ENCODE measurements around the gene LYRM4.

The LYRM4 gene

GRCh38 chr6:5084781-5085647 is 175.7 kb downstream of the LYRM4 start, which contains the start of gene PPP1R3G:
TSS of gene PPP1R3G (plus strand) at chr6:5085341. CDS start at chr6:5085486, 145 bp downstream.
- no peaks in the 10 kb centered on the region for H3K27me3 ChIP-seq (ENCODE audit: low read length)
- no peak within 1 kb of the TSS for H3K4me2 ChIP-seq (ENCODE audit: low read depth, low read length, poor library complexity, severe bottlenecking)
- H4K20me1 ChIP-seq (ENCODE audit: low read depth, low read length): no peaks in the 10 kb centered on the region
- no peaks in the 10 kb centered on the region for H3K9me2 ChIP-seq (replicated peaks; ENCODE audit: insufficient read depth, low read length)
- no peaks in the 10 kb centered on the region for H3K79me2 ChIP-seq (ENCODE audit: insufficient read depth, low read length)
- H3K9ac ChIP-seq (ENCODE audit: low read length): no peak within 1 kb of the TSS
- no peak within 1 kb of the TSS for H3K27ac ChIP-seq (ENCODE audit: low read depth, low read length)
- TF ChIP-seq CTCF (IDR thresholded peaks at IDR 0.05; ENCODE audit: insufficient read depth, low read length, poor library complexity, severe bottlenecking): no peak
- TF ChIP-seq EZH2phosphoT487 (conservative IDR thresholded peaks at IDR 0.05; ENCODE audit: low read length): 0 out of 2 replicates have a peak, but pooled peaks have one; percentile 57
- H3K4me3 ChIP-seq (ENCODE audit: insufficient read depth, low read length, poor library complexity, severe bottlenecking): no peak within 1 kb of the TSS
- H3K9me3 ChIP-seq (ENCODE audit: insufficient read depth, low read length): no peaks in the 10 kb centered on the region
- H2AFZ ChIP-seq (ENCODE audit: low read depth, low read length, severe bottlenecking): no peak within 1 kb of the TSS
- H3F3A ChIP-seq (ENCODE audit: insufficient read depth): no peaks in the 10 kb centered on the region
- no peaks in the 10 kb centered on the region for H3K36me3 ChIP-seq (ENCODE audit: low read length)

GRCh38 chr6:5084360-5084780 is 176.4 kb downstream of the LYRM4 start:
- no peaks in the 10 kb centered on the region for H3K27me3 ChIP-seq (ENCODE audit: low read length)
- no peak overlapping the region for H3K9ac ChIP-seq (ENCODE audit: low read length)
- no peaks in the 10 kb centered on the region for H3K9me2 ChIP-seq (replicated peaks; ENCODE audit: insufficient read depth, low read length)
- no peaks in the 10 kb centered on the region for H3K79me2 ChIP-seq (ENCODE audit: insufficient read depth, low read length)
- no peak overlapping the region for H3K27ac ChIP-seq (ENCODE audit: low read depth, low read length)
- H3K4me3 ChIP-seq (ENCODE audit: insufficient read depth, low read length, poor library complexity, severe bottlenecking): no peak overlapping the region
- H3K9me3 ChIP-seq (ENCODE audit: insufficient read depth, low read length): no peaks in the 10 kb centered on the region
- TF ChIP-seq EZH2phosphoT487 (conservative IDR thresholded peaks at IDR 0.05; ENCODE audit: low read length) (no peak), CTCF (IDR thresholded peaks at IDR 0.05; ENCODE audit: insufficient read depth, low read length, poor library complexity, severe bottlenecking) (no peak)
- no peak overlapping the region for H2AFZ ChIP-seq (ENCODE audit: low read depth, low read length, severe bottlenecking)
- H3K4me2 ChIP-seq (ENCODE audit: low read depth, low read length, poor library complexity, severe bottlenecking): no peak overlapping the region
- H3F3A ChIP-seq (ENCODE audit: insufficient read depth): no peaks in the 10 kb centered on the region
- H4K20me1 ChIP-seq (ENCODE audit: low read depth, low read length): no peaks in the 10 kb centered on the region
- H3K36me3 ChIP-seq (ENCODE audit: low read length): no peaks in the 10 kb centered on the region

- Histone ChIP-seq H3K79me2 (ENCODE audit: insufficient read depth, low read length) (no peaks in the 10 kb centered on the region), H3K4me2 (ENCODE audit: low read depth, low read length, poor library complexity, severe bottlenecking) (no peak overlapping the region), H3K9me3 (ENCODE audit: insufficient read depth, low read length) (no peaks in the 10 kb centered on the region), H3F3A (ENCODE audit: insufficient read depth) (no peaks in the 10 kb centered on the region), H4K20me1 (ENCODE audit: low read depth, low read length) (no peaks in the 10 kb centered on the region), H3K9me2 (replicated peaks; ENCODE audit: insufficient read depth, low read length) (no peaks in the 10 kb centered on the region), H3K36me3 (ENCODE audit: low read length) (no peaks in the 10 kb centered on the region), H3K4me3 (ENCODE audit: insufficient read depth, low read length, poor library complexity, severe bottlenecking) (no peak overlapping the region), H3K27me3 (ENCODE audit: low read length) (no peaks in the 10 kb centered on the region), H2AFZ (ENCODE audit: low read depth, low read length, severe bottlenecking) (no peak overlapping the region), H3K27ac (ENCODE audit: low read depth, low read length) (no peak overlapping the region), H3K9ac (ENCODE audit: low read length) (no peak overlapping the region)
- no peak for TF ChIP-seq EZH2phosphoT487 (conservative IDR thresholded peaks at IDR 0.05; ENCODE audit: low read length)
- TF ChIP-seq CTCF (IDR thresholded peaks at IDR 0.05; ENCODE audit: insufficient read depth, low read length, poor library complexity, severe bottlenecking): no peak
Observed at GRCh38 chr6:5083813-5084359, 176.9 kb downstream of the LYRM4 start.

Measured in SU-DHL-6 (cell line).